Prostate gland (tissue), 2 donors: ENCODE measurements around the gene IBA57. TPM values are rescaled to one million over a fixed set of nuclear protein-coding genes. Genes with fewer than 3 reads are reported as not detected.

Experiments used
- DNase-seq: peaks from one replicate; pipeline ENCODE4 v3.0.0-alpha.2; 2019; ENCODE audit warnings: low spot score
- H3K27ac ChIP-seq, 2 donors: fragments of 200-600 bp; sonication (generic); 2 replicates each; pipeline ENCODE4 v1.5.1; 2017 to 2019
- H3K27me3 ChIP-seq: fragments of 200-600 bp; sonication (generic); replicated peaks from 2 replicates; pipeline ENCODE4 v1.5.1; 2019; ENCODE audit not compliant: insufficient read depth
- H3K36me3 ChIP-seq, 2 donors: fragments of 200-600 bp; sonication (generic); 1 replicate in 1 of 2; 2 replicates in 1 of 2; pipeline versions ENCODE4 v1.5.1 to v1.8.1; 2017 to 2019
- H3K4me1 ChIP-seq: fragments of 200-600 bp; sonication (generic); replicated peaks from 2 replicates; pipeline ENCODE4 v1.5.1; 2019
- H3K4me3 ChIP-seq, 2 donors: fragments of 200-600 bp; sonication (generic); 2 replicates each; pipeline ENCODE4 v1.5.1; 2017 to 2019
- H3K9me3 ChIP-seq: fragments of 200-600 bp; sonication (generic); 2 replicates; pipeline ENCODE4 v1.5.1; 2017
- CTCF ChIP-seq, 4 experiments: fragments of 200-600 bp in 2 of 4; fragments of 450-650 bp in 2 of 4; sonication (generic) in 2 of 4; IDR thresholded peaks; 1 replicate in 3 of 4; 2 replicates in 1 of 4; pipeline ENCODE4 v1.5.1; 2016 to 2019; ENCODE audit warnings: antibody characterized with exemption in 4 of 4, mild to moderate bottlenecking in 2 of 4, moderate library complexity in 2 of 4
- POLR2A ChIP-seq: fragments of 450-650 bp; IDR thresholded peaks from one replicate; pipeline ENCODE4 v1.6.1; 2016; ENCODE audit warnings: antibody characterized with exemption, mild to moderate bottlenecking
- POLR2AphosphoS5 ChIP-seq: sonication (generic); formaldehyde crosslinking; IDR thresholded peaks from one replicate; pipeline ENCODE4 v1.6.1; 2017; ENCODE audit warnings: antibody characterized with exemption
- WGBS: methylation state at CpG from one replicate; pipeline ENCODE4 v1.1.5; 2018; 5-methylcytosine and 5-hydroxymethylcytosine counted together
- intact Hi-C: fragments of 100-400 bp; cut with DNase I; formaldehyde crosslinking; loops from one replicate; pipeline ENCODE4 v1.14.2; 2022
- total RNA-seq, 2 donors: library from RNA; depleted of rRNA; stranded (reverse); fragments of >200 nt; gene quantifications; one replicate each; pipeline ENCODE4 v1.1.0, GENCODE V29; 2016

IBA57 gene
- total RNA-seq, 2 donors from 2014 or later, result 5.6 to 17.4 TPM

- H3K4me3 ChIP-seq, result no peak overlapping the region
- 87% methylated on average over 12 of the region's 12 CpGs for WGBS
- no peak overlapping the region for H3K27ac ChIP-seq
- no peak for DNase-seq
- no peaks in the 10 kb centered on the region for H3K9me3 ChIP-seq
- intact Hi-C loops, result no loop called here
- no peaks in the 10 kb centered on the region for H3K4me1 ChIP-seq
- H3K36me3 ChIP-seq, result no peaks in the 10 kb centered on the region
- no peaks in the 10 kb centered on the region for H3K27me3 ChIP-seq
- TF ChIP-seq CTCF (IDR thresholded peaks at IDR 0.05), result no peak
- TF ChIP-seq POLR2A, result no peak
Observed at GRCh38 chr1:228134591-228134990, 31.0 kb upstream of the IBA57 start.

GRCh38 chr1:228136901-228137300 is 28.7 kb upstream of the IBA57 start:
- Histone ChIP-seq H3K36me3 (no peaks in the 10 kb centered on the region), H3K4me3 (no peak overlapping the region), H3K4me1 (peaks cover 9% of the 10 kb centered on the region), H3K27me3 (no peaks in the 10 kb centered on the region), H3K9me3 (no peaks in the 10 kb centered on the region), H3K27ac (no peak overlapping the region)
- TF ChIP-seq CTCF (IDR thresholded peaks at IDR 0.05) (no peak), POLR2AphosphoS5 (no peak), POLR2A (no peak)
- intact Hi-C loops, result no loop called here
- 24% methylated on average over 1 of the region's 1 CpG for WGBS
- DNase-seq, result no peak

GRCh38 chr1:228139406-228139930 is 26.1 kb upstream of the IBA57 start:
- intact Hi-C loops, result no loop called here
- no peaks in the 10 kb centered on the region for H3K27me3 ChIP-seq
- TF ChIP-seq POLR2AphosphoS5, result no peak
- no peak for TF ChIP-seq POLR2A
- no peak for TF ChIP-seq CTCF (IDR thresholded peaks at IDR 0.05)
- no peaks in the 10 kb centered on the region for H3K9me3 ChIP-seq
- 21% methylated on average over 30 of the region's 30 CpGs for WGBS
- no peak for DNase-seq
- H3K27ac ChIP-seq, result peak overlapping the region; percentile 95
- H3K4me1 ChIP-seq, result peaks cover 9% of the 10 kb centered on the region
- no peaks in the 10 kb centered on the region for H3K36me3 ChIP-seq
- H3K4me3 ChIP-seq, result peak overlapping the region; percentile 95 to 98

- Histone ChIP-seq H3K27me3 (no peaks in the 10 kb centered on the region), H3K4me1 (peaks cover 9% of the 10 kb centered on the region), H3K27ac (peak within 1 kb of the TSS; percentile 95), H3K36me3 (no peaks in the 10 kb centered on the region), H3K9me3 (no peaks in the 10 kb centered on the region), H3K4me3 (peak within 1 kb of the TSS; percentile 95 to 98)
- TF ChIP-seq POLR2AphosphoS5 (peak; percentile 97), POLR2A (peak; percentile 98), CTCF (IDR thresholded peaks at IDR 0.05) (peak; percentile 17 to 81 (median 42))
- intact Hi-C loops, result loop anchor here (10.0 kb wide), 1 partner anchor 135 kb away; no protein-coding TSS in a partner anchor
- WGBS, result 0% methylated on average over 41 of the region's 95 CpGs
- DNase-seq, result peak; percentile 100
Observed at GRCh38 chr1:228139931-228140723, 25.5 kb upstream of the IBA57 start, which contains the start of gene GUK1. Gene GUK1, plus strand, starts transcription at chr1:228140279. Its CDS starts 24 bp downstream, at chr1:228140303.
